HepG2 (cell line): ENCODE data around the gene CAPN10. TPM values are rescaled to one million over a fixed set of nuclear protein-coding genes. Genes with fewer than 3 reads are reported as not detected.
A peak's percentile ranks its signal among the peaks of the same experiment; 100 is the strongest.

Experiments used
- ATAC-seq: fragments of 200-7000 bp; cut with Tn5 transposase; 3 replicates; pipeline ENCODE4 v1.9.1; 2020; ENCODE audit warnings: mild to moderate bottlenecking, moderate library complexity
- BruUV-seq: library from RNA; stranded (reverse); fragments of 400-500 nt; replicated peaks from 2 replicates; lab custom pipeline; 2021; lab: Mats Ljungman, UMichigan
- CTCF ChIA-PET: fragments of 300-600 bp; formaldehyde crosslinking; extraction: SDS; loops from one replicate; lab custom pipeline; 2021; ENCODE audit warnings: low total read pairs, inconsistent platforms, low intra/inter-chr PET ratio; lab: Yijun Ruan, JAX
- POLR2A ChIA-PET: fragments of 350-600 bp; sonication (Branson Sonifier 250); formaldehyde crosslinking; loops from one replicate; lab custom pipeline; 2020; ENCODE audit warnings: antibody characterized with exemption, inconsistent platforms; lab: Yijun Ruan, JAX
- DNase-seq: peaks from one replicate; pipeline ENCODE4 v3.0.0-alpha.2; 2015; ENCODE audit warnings: low spot score
- FAIRE-seq: peaks from 3 replicates; lab custom pipeline; 2011; peaks lifted over from hg19 to GRCh38; lab: Jason Lieb, UNC
- H2AFZ ChIP-seq: one replicate; pipeline ENCODE4 v1.6.1; 2011; ENCODE audit warnings: low read length, inconsistent platforms
- H3K27ac ChIP-seq: fragments of 300-600 bp; 3 replicates; pipeline ENCODE4 v1.8.0; 2011; ENCODE audit warnings: mixed run types, mild to moderate bottlenecking, mixed read lengths, low read length, inconsistent platforms; ENCODE audit not compliant: insufficient read depth; ENCODE audit errors: extremely low read length
- H3K27me3 ChIP-seq, 2 experiments: fragments of 200-600 bp in 1 of 2; 2 replicates in 1 of 2; 3 replicates in 1 of 2; pipeline versions ENCODE4 v1.6.0 to v1.8.0; 2011; ENCODE audit warnings: low read length in 2 of 2, mild to moderate bottlenecking in 2 of 2, moderate library complexity in 2 of 2, inconsistent platforms in 1 of 2; ENCODE audit not compliant: insufficient read depth in 2 of 2, control insufficient read depth in 1 of 2
- H3K36me3 ChIP-seq, 2 experiments: fragments of 200-600 bp in 1 of 2; replicated peaks in 1 of 2; 2 replicates in 1 of 2; 3 replicates in 1 of 2; pipeline versions ENCODE4 v1.5.1 to v1.8.0; 2011; ENCODE audit warnings: low read length in 2 of 2, inconsistent platforms in 1 of 2; ENCODE audit not compliant: insufficient read depth in 2 of 2, control insufficient read depth in 1 of 2
- H3K4me1 ChIP-seq: 2 replicates; pipeline ENCODE4 v1.5.1; 2012; ENCODE audit warnings: low read length, inconsistent platforms; ENCODE audit not compliant: insufficient read depth
- H3K4me2 ChIP-seq: 2 replicates; pipeline ENCODE4 v1.6.0; 2011; ENCODE audit warnings: low read depth, low read length, inconsistent platforms
- H3K4me3 ChIP-seq, 3 experiments: fragments of 200-600 bp in 1 of 3; sonication (generic), shearing (Covaris generic) in 1 of 3; replicated peaks in 1 of 3; 2 replicates each; pipeline ENCODE4 v1.5.1; 2011 to 2016; ENCODE audit warnings: low read length in 3 of 3, inconsistent platforms in 2 of 3, low read depth in 2 of 3, mild to moderate bottlenecking in 2 of 3, control low read depth in 1 of 3, mixed read lengths in 1 of 3; ENCODE audit not compliant: insufficient read depth in 1 of 3
- H3K79me2 ChIP-seq: one replicate; pipeline ENCODE4 v1.6.1; 2011; ENCODE audit warnings: low read length, inconsistent platforms; ENCODE audit not compliant: insufficient read depth
- H3K9ac ChIP-seq: 2 replicates; pipeline ENCODE4 v1.6.0; 2011; ENCODE audit warnings: mild to moderate bottlenecking, low read depth, low read length, inconsistent platforms; ENCODE audit not compliant: insufficient read depth
- H3K9me3 ChIP-seq: 2 replicates; pipeline ENCODE4 v1.5.1; 2012; ENCODE audit warnings: mild to moderate bottlenecking, low read length
- H4K20me1 ChIP-seq: 2 replicates; pipeline ENCODE4 v1.6.0; 2011; ENCODE audit warnings: inconsistent platforms, mild to moderate bottlenecking, low read length, moderate library complexity; ENCODE audit not compliant: insufficient read depth
- ZNF496 ChIP-seq: sonication (generic); formaldehyde crosslinking; IDR thresholded peaks from 2 replicates; pipeline ENCODE4 v1.8.1; 2023; ENCODE audit warnings: mild to moderate bottlenecking, moderate library complexity, missing genetic modification reagents; ENCODE audit not compliant: insufficient replicate concordance
- ZSCAN20 ChIP-seq: sonication (generic); formaldehyde crosslinking; IDR thresholded peaks from 2 replicates; pipeline ENCODE4 v1.4.0; 2020; ENCODE audit warnings: missing genetic modification reagents, mild to moderate bottlenecking, borderline replicate concordance
- WGBS: methylation state at CpG from one replicate; pipeline ENCODE4 v1.1.6; 2017; ENCODE audit warnings: low lambda C conversion rate; 5-methylcytosine and 5-hydroxymethylcytosine counted together
- in situ Hi-C: cut with HindIII; loops from 2 replicates; pipeline ENCODE4 v1.10.0; 2017; ENCODE audit warnings: low pct_unique_long_range_greater_than_20kb; ENCODE audit not compliant: extremely low pct_ligation_motif_present
- intact Hi-C: fragments of 100-400 bp; cut with micrococcal nuclease; formaldehyde crosslinking; loops from one replicate; pipeline ENCODE4 v1.10.0; 2022; ENCODE audit not compliant: unreplicated experiment
- polyA plus RNA-seq, 8 experiments: library from polyadenylated mRNA; depleted of rRNA in 3 of 8; stranded (reverse) in 7 of 8; unstranded in 1 of 8; fragments of >200 nt; fragmentation: Illumina TruSeq in 4 of 8; extraction: Trizol in 4 of 8; gene quantifications; 2 replicates each; pipeline versions ENCODE4 v1.2.1 to v1.2.3, GENCODE V29; 2011 to 2016; ENCODE audit warnings: low read depth in 4 of 8, missing spikeins in 1 of 8, mixed read lengths in 1 of 8; ENCODE audit not compliant: insufficient read depth in 1 of 8
- total RNA-seq, 5 experiments: library from RNA; depleted of rRNA; stranded (reverse); fragments of >200 nt; fragmentation: Illumina TruSeq; extraction: Trizol; gene quantifications; 2 replicates each; pipeline ENCODE4 v1.2.3, GENCODE V29; 2016; ENCODE audit warnings: low read depth in 1 of 5
- TF ChIP-seq, protein P1 (sequence below): IDR thresholded peaks from 2 replicates; pipeline ENCODE4 v1.6.1; 2012; ENCODE audit warnings: inconsistent platforms
- TF ChIP-seq, protein P2 (sequence below): sonication (generic); formaldehyde crosslinking; IDR thresholded peaks from 2 replicates; pipeline ENCODE4 v1.8.0; 2022; ENCODE audit warnings: mild to moderate bottlenecking, missing genetic modification reagents, moderate library complexity
- TF ChIP-seq, protein P3 (sequence below): sonication (generic); formaldehyde crosslinking; IDR thresholded peaks from 2 replicates; pipeline ENCODE4 v1.5.0; 2020; ENCODE audit warnings: missing genetic modification reagents

Gene CAPN10
- total and polyA plus RNA-seq, 2 of the 13 experiments (the other 11 are each of a cell fraction or from before 2014, with no cell fraction given) = 27.6 to 32.4 TPM

DNA sequence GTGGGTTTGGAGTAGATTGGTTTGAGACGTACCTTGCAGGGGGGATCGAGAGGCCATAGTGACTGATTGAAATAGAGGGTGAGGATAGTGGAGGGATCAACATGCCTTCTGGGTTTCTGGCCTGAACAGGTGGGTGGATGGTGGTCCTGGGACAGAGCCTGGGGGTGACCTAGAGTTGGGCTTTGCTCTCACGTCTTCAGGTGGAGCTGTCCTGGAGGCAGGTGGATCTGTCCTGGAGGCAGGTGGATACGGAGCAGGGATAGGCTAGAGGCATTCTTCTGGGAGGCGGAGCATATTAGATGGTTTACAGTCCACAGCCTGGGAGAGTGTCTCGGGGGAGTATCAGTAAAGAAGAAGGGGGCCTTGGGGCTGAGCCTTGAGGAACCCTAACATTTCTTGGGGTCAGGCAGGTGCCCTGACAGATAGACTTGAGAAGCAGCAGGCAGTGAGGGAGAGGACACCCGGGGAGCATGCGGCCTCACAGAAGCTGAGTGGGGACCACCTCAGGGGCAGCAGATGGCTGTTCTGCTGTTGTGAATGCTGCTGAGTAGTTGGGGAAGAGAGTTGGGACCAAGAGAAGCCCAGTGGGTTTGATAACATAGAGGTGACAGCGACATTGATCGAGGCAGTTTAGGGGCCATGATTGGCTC lies 1.6 kb downstream of the CAPN10 start:
- no peak overlapping the region for H2AFZ ChIP-seq
- no peak for ATAC-seq
- H4K20me1 ChIP-seq = peaks cover 17% of the 10 kb centered on the region; the same call in 1 of the 2 replicates
- peaks cover 0 to 4% of the 10 kb centered on the region in 2 experiments; a peak in 1 of 5 replicates for H3K27me3 ChIP-seq
- no peak for FAIRE-seq
- peak overlapping the region; percentile 98 for H3K9ac ChIP-seq
- H3K4me2 ChIP-seq = peak overlapping the region; percentile 98
- peaks cover 20 to 37% of the 10 kb centered on the region in 2 experiments for H3K36me3 ChIP-seq
- no peak overlapping the region for H3K27ac ChIP-seq
- H3K9me3 ChIP-seq = no peaks in the 10 kb centered on the region
- TSS peak; percentile 53 for BruUV-seq
- ChIA-PET POLR2A (interaction anchor here (1.4 to 6.0 kb wide), 6 partner anchors 8 to 53 kb away, joined by 3 to 149 read pairs (median 54); partner anchors contain the start of genes ANKMY1, DUSP28 and RNPEPL1), CTCF (no interaction called here)
- peaks cover 42% of the 10 kb centered on the region for H3K4me1 ChIP-seq
- peak overlapping the region; percentile 83 to 90 (median 88) for H3K4me3 ChIP-seq
- intact Hi-C loops = no loop called here
- TF ChIP-seq, protein P1, sequence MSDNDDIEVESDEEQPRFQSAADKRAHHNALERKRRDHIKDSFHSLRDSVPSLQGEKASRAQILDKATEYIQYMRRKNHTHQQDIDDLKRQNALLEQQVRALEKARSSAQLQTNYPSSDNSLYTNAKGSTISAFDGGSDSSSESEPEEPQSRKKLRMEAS = 0 out of 2 replicates have a peak, but pooled peaks have one; percentile 16
- TF ChIP-seq ZSCAN20 (CRISPR knock-in tag) (no peak), ZNF496 (CRISPR knock-in tag) (no peak)
- TF ChIP-seq, protein P2, sequence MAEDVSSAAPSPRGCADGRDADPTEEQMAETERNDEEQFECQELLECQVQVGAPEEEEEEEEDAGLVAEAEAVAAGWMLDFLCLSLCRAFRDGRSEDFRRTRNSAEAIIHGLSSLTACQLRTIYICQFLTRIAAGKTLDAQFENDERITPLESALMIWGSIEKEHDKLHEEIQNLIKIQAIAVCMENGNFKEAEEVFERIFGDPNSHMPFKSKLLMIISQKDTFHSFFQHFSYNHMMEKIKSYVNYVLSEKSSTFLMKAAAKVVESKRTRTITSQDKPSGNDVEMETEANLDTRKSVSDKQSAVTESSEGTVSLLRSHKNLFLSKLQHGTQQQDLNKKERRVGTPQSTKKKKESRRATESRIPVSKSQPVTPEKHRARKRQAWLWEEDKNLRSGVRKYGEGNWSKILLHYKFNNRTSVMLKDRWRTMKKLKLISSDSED (CRISPR knock-in tag) = 0 out of 2 replicates have a peak, but pooled peaks have one; percentile 34
- TF ChIP-seq, protein P3, sequence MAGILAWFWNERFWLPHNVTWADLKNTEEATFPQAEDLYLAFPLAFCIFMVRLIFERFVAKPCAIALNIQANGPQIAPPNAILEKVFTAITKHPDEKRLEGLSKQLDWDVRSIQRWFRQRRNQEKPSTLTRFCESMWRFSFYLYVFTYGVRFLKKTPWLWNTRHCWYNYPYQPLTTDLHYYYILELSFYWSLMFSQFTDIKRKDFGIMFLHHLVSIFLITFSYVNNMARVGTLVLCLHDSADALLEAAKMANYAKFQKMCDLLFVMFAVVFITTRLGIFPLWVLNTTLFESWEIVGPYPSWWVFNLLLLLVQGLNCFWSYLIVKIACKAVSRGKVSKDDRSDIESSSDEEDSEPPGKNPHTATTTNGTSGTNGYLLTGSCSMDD (CRISPR knock-in tag) = no peak
- TF ChIP-seq, all 625 proteins: peak for 2
- WGBS = 81% methylated on average over 10 of the region's 10 CpGs
- H3K79me2 ChIP-seq = peaks cover 58% of the 10 kb centered on the region
- DNase-seq = no peak
- in situ Hi-C loops = no loop called here
